Right lobe of liver (tissue), 6 donors: ENCODE measurements around the gene BCAP29. TPM values are rescaled to one million over a fixed set of nuclear protein-coding genes. Genes with fewer than 3 reads are reported as not detected.

ENCODE experiments used
- ATAC-seq, 4 donors: fragments of 200-7000 bp; cut with Tn5 transposase; one replicate each; pipeline ENCODE4 v1.9.1; 2020; ENCODE audit warnings: mild to moderate bottlenecking in 4 of 4, moderate library complexity in 4 of 4
- DNase-seq, 3 donors: peaks; one replicate each; pipeline ENCODE4 v3.0.0-alpha.2; 2020
- H3K27ac ChIP-seq, 3 donors: fragments of 200-600 bp; one replicate each; pipeline ENCODE4 v1.8.0; 2022
- H3K27me3 ChIP-seq, 2 donors: fragments of 200-600 bp; one replicate each; pipeline ENCODE4 v1.8.0; 2022
- H3K36me3 ChIP-seq, 4 donors: fragments of 200-600 bp; sonication (generic) in 1 of 4; one replicate each; pipeline versions ENCODE4 v1.5.1 to v1.8.0; 2017 to 2022; ENCODE audit warnings: control low read depth in 1 of 4
- H3K4me1 ChIP-seq, 4 donors: fragments of 200-600 bp; sonication (generic) in 1 of 4; one replicate each; pipeline versions ENCODE4 v1.5.1 to v1.8.0; 2017 to 2022; ENCODE audit warnings: control low read depth in 1 of 4
- H3K4me3 ChIP-seq, 3 donors: fragments of 200-600 bp; one replicate each; pipeline ENCODE4 v1.8.0; 2022
- H3K9me3 ChIP-seq, 4 donors: fragments of 200-600 bp; sonication (generic) in 1 of 4; one replicate each; pipeline versions ENCODE4 v1.5.1 to v1.8.0; 2017 to 2022; ENCODE audit warnings: control low read depth in 1 of 4
- CTCF ChIP-seq, 4 donors: fragments of 200-600 bp in 3 of 4; fragments of 450-650 bp in 1 of 4; IDR thresholded peaks; one replicate each; pipeline versions ENCODE4 v1.5.1 to v1.8.0; 2016 to 2022; ENCODE audit warnings: antibody characterized with exemption in 4 of 4, mild to moderate bottlenecking in 2 of 4
- POLR2A ChIP-seq: fragments of 450-650 bp; IDR thresholded peaks from one replicate; pipeline ENCODE4 v1.6.1; 2017; ENCODE audit warnings: antibody characterized with exemption, mild to moderate bottlenecking
- WGBS: methylation state at CpG from one replicate; pipeline ENCODE4 v1.1.6; 2018; ENCODE audit warnings: low coverage, low lambda C conversion rate; ENCODE audit not compliant: insufficient coverage; ENCODE audit errors: missing lambda C conversion rate; 5-methylcytosine and 5-hydroxymethylcytosine counted together
- intact Hi-C, 2 donors: fragments of 100-400 bp; cut with DNase I; formaldehyde crosslinking; loops; one replicate each; pipeline versions ENCODE4 v1.11.2 to v1.14.1; 2022
- small RNA-seq, 2 experiments: library from RNA; depleted of rRNA; stranded (forward); fragments of <200 nt; gene quantifications; one replicate each; pipeline ENCODE3, GENCODE V24; 2016
- total RNA-seq, 6 experiments: library from RNA; depleted of rRNA in 2 of 6; stranded (reverse); fragments of >200 nt in 2 of 6; fragmentation: NEBNext Ultra II Directional in 3 of 6; extraction: Animal tissue kit (Norgen Biotek cat#: 25700) in 3 of 6; gene quantifications; one replicate each; pipeline versions ENCODE4 v1.1.0 to v1.2.4, GENCODE V29; 2016 to 2023
- donor health status: DM: no; HTN: yes; CAD: no.
- donor health status: DM: no; HTN: no; CAD: no.
- donor health status: DM: no; HTN: no; CAD: no.
- donor health status: DM: no; HTN: yes; CAD: no.
- donor health status: DM: no; HTN: yes; CAD: no.

The BCAP29 gene
- total RNA-seq, 6 experiments from 2014 or later = 26.2 to 59.5 (median 31.0) TPM

- no peaks in the 10 kb centered on the region for H3K36me3 ChIP-seq
- H3K27me3 ChIP-seq = peaks cover 0 to 4% of the 10 kb centered on the region in 2 donors
- H3K9me3 ChIP-seq = no peaks in the 10 kb centered on the region
- no peak overlapping the region for H3K4me3 ChIP-seq
- no peak for ATAC-seq
- TF ChIP-seq CTCF (IDR thresholded peaks at IDR 0.05) = no peak
- no peak for TF ChIP-seq POLR2A
- 60% methylated on average over 3 of the region's 4 CpGs for WGBS
- intact Hi-C loops = no loop called here
- DNase-seq = no peak
- H3K4me1 ChIP-seq = peaks cover 0 to 13% (median 4%) of the 10 kb centered on the region in 4 donors
- H3K27ac ChIP-seq = no peak overlapping the region
These were observed 83.2 kb downstream of the BCAP29 start for GRCh38 chr7:107663196-107663595.

- WGBS = 88% methylated on average over 1 of the region's 1 CpG
- intact Hi-C loops = no loop called here
- ATAC-seq = no peak
- H3K9me3 ChIP-seq = no peaks in the 10 kb centered on the region
- H3K27ac ChIP-seq = no peak overlapping the region
- H3K4me3 ChIP-seq = no peak overlapping the region
- TF ChIP-seq POLR2A (no peak), CTCF (IDR thresholded peaks at IDR 0.05) (no peak)
- no peak for DNase-seq
- H3K36me3 ChIP-seq = no peaks in the 10 kb centered on the region
- peaks cover 0 to 2% (median 0%) of the 10 kb centered on the region in 4 donors for H3K4me1 ChIP-seq
- no peaks in the 10 kb centered on the region for H3K27me3 ChIP-seq
These were observed 86.7 kb downstream of the BCAP29 start for GRCh38 chr7:107666790-107667189.

GRCh38 chr7:107667341-107667740 lies 87.3 kb downstream of the BCAP29 start:
- no peak for DNase-seq
- no peak for TF ChIP-seq POLR2A
- TF ChIP-seq CTCF (IDR thresholded peaks at IDR 0.05) = no peak
- WGBS = 81% methylated on average over 3 of the region's 3 CpGs
- intact Hi-C loops = no loop called here
- Histone ChIP-seq H3K36me3 (no peaks in the 10 kb centered on the region), H3K4me1 (no peaks in the 10 kb centered on the region), H3K9me3 (no peaks in the 10 kb centered on the region), H3K27ac (no peak overlapping the region), H3K27me3 (no peaks in the 10 kb centered on the region), H3K4me3 (no peak overlapping the region)
- no peak for ATAC-seq

- H3K4me3 ChIP-seq = no peak overlapping the region
- no peaks in the 10 kb centered on the region for H3K9me3 ChIP-seq
- no peaks in the 10 kb centered on the region for H3K27me3 ChIP-seq
- WGBS = 78% methylated on average over 4 of the region's 4 CpGs
- TF ChIP-seq CTCF (IDR thresholded peaks at IDR 0.05) (no peak), POLR2A (no peak)
- DNase-seq (no peak), ATAC-seq (no peak)
- no peaks in the 10 kb centered on the region for H3K4me1 ChIP-seq
- no peak overlapping the region for H3K27ac ChIP-seq
- H3K36me3 ChIP-seq = no peaks in the 10 kb centered on the region
- intact Hi-C loops = no loop called here
These were observed 88.2 kb downstream of the BCAP29 start for GRCh38 chr7:107668296-107668695.

Small RNA genes lying within 50 kb of the gene (small RNA-seq; reads per million reads assigned to genes)
- 0 reads per million in 2 experiments for gene BANF1P5
- gene RF01233 = 0 reads per million in 2 experiments

Other genes with a start within 250 kb of the BCAP29 start
- not detected for gene GPR22, start 110.2 kb upstream of the BCAP29 start, total RNA-seq
- gene COG5, start 16.3 kb upstream of the BCAP29 start, total RNA-seq = 10 to 100 TPM; 13.9 to 21.3 (median 15.5) TPM
- 1 to 10 TPM; 2.3 to 6.1 (median 3.4) TPM for gene DUS4L, start 16.3 kb upstream of the BCAP29 start, total RNA-seq
- under 1 TPM in 5 of 6 experiments, not detected in 1; 0.05 to 0.68 (median 0.27) TPM for gene SLC26A4, start 80.6 kb downstream of the BCAP29 start, total RNA-seq
- gene CBLL1, start 163.9 kb downstream of the BCAP29 start, total RNA-seq = 10 to 100 TPM in 1 of 6 experiments, 1 to 10 TPM in 5; 5.8 to 11.6 (median 8.5) TPM
- 1 to 10 TPM in 2 of 6 experiments, under 1 TPM in 2, not detected in 2; 0.15 to 2.8 (median 1.5) TPM for gene SLC26A3, start 223.0 kb downstream of the BCAP29 start, total RNA-seq